Parathyroid adenoma (tissue), 2 donors: ENCODE results near the gene DAPP1.
"Not testable (repeated sequence)": the region's sequence is repeated elsewhere in the genome, so short reads cannot be mapped to it uniquely, and the experiment has no call there.

Experiments used
- H2AFZ ChIP-seq: fragments of 300-600 bp; sonication (generic); one replicate; pipeline ENCODE4 v1.7.0; 2017; ENCODE audit warnings: antibody characterized with exemption, mild to moderate bottlenecking
- H3K27ac ChIP-seq: fragments of 300-600 bp; sonication (generic); one replicate; pipeline ENCODE4 v1.7.0; 2017
- H3K27me3 ChIP-seq: fragments of 300-600 bp; sonication (generic); one replicate; pipeline ENCODE4 v1.7.0; 2017; ENCODE audit warnings: low read length; ENCODE audit not compliant: control insufficient read depth, insufficient read depth
- H3K36me3 ChIP-seq: fragments of 300-600 bp; sonication (generic); one replicate; pipeline ENCODE4 v1.7.0; 2017; ENCODE audit warnings: low read length; ENCODE audit not compliant: control insufficient read depth, insufficient read depth
- H3K4me1 ChIP-seq: fragments of 300-600 bp; sonication (generic); one replicate; pipeline ENCODE4 v1.7.0; 2017; ENCODE audit warnings: control low read depth
- H3K4me2 ChIP-seq: fragments of 300-600 bp; sonication (generic); one replicate; pipeline ENCODE4 v1.7.0; 2017; ENCODE audit warnings: low read length
- H3K4me3 ChIP-seq: fragments of 300-600 bp; sonication (generic); one replicate; pipeline ENCODE4 v1.7.0; 2017; ENCODE audit warnings: low read depth, low read length
- H3K79me2 ChIP-seq: fragments of 300-600 bp; sonication (generic); one replicate; pipeline ENCODE4 v1.7.0; 2017; ENCODE audit warnings: control low read depth
- H3K9ac ChIP-seq: fragments of 300-600 bp; sonication (generic); one replicate; pipeline ENCODE4 v1.7.0; 2017; ENCODE audit warnings: mild to moderate bottlenecking
- H3K9me3 ChIP-seq: fragments of 300-600 bp; sonication (generic); one replicate; pipeline ENCODE4 v1.7.0; 2017; ENCODE audit warnings: low read length; ENCODE audit not compliant: control insufficient read depth
- CTCF ChIP-seq: fragments of 300-600 bp; sonication (generic); IDR thresholded peaks from one replicate; pipeline ENCODE4 v1.7.0; 2017; ENCODE audit warnings: antibody characterized with exemption, mild to moderate bottlenecking
- donor health status: primary hyperparathyroidism.

DAPP1 gene

GRCh38 chr4:99816545-99817308 is at the start of gene DAPP1:
Gene DAPP1, plus strand, starts transcription at chr4:99816827. Its CDS starts 87 bp downstream, at chr4:99816914.
- Histone ChIP-seq H3K9ac (no peak within 1 kb of the TSS), H3K4me1 (no peaks in the 10 kb centered on the region), H3K4me2 (no peak within 1 kb of the TSS), H3K27ac (no peak within 1 kb of the TSS), H2AFZ (no peak within 1 kb of the TSS), H3K4me3 (no peak within 1 kb of the TSS), H3K36me3 (no peaks in the 10 kb centered on the region), H3K79me2 (no peaks in the 10 kb centered on the region), H3K9me3 (no peaks in the 10 kb centered on the region), H3K27me3 (no peaks in the 10 kb centered on the region)
- no peak for TF ChIP-seq CTCF

GRCh38 chr4:99770842-99771241 is 45.8 kb upstream of the DAPP1 start:
- not testable (repeated sequence) for H3K27ac ChIP-seq, H3K4me1 ChIP-seq, H3K36me3 ChIP-seq, H3K79me2 ChIP-seq, H3K4me2 ChIP-seq, H3K4me3 ChIP-seq, H2AFZ ChIP-seq, H3K9ac ChIP-seq, H3K27me3 ChIP-seq, H3K9me3 ChIP-seq

- H3K9me3 ChIP-seq: no peaks in the 10 kb centered on the region
These were observed 32.7 kb upstream of the DAPP1 start for GRCh38 chr4:99783940-99784339.

GRCh38 chr4:99784842-99785241 is 31.8 kb upstream of the DAPP1 start:
- no peak overlapping the region for H2AFZ ChIP-seq
- H3K27ac ChIP-seq: no peak overlapping the region
- H3K4me2 ChIP-seq: no peak overlapping the region
- no peaks in the 10 kb centered on the region for H3K27me3 ChIP-seq
- no peaks in the 10 kb centered on the region for H3K9me3 ChIP-seq
- no peaks in the 10 kb centered on the region for H3K4me1 ChIP-seq
- no peak for TF ChIP-seq CTCF
- no peaks in the 10 kb centered on the region for H3K36me3 ChIP-seq
- no peaks in the 10 kb centered on the region for H3K79me2 ChIP-seq
- no peak overlapping the region for H3K4me3 ChIP-seq
- H3K9ac ChIP-seq: no peak overlapping the region

More at GRCh38 chr4:99783940-99784339, 32.7 kb upstream of the DAPP1 start:
- no peaks in the 10 kb centered on the region for H3K79me2 ChIP-seq
- no peaks in the 10 kb centered on the region for H3K36me3 ChIP-seq
- H3K9ac ChIP-seq: no peak overlapping the region
- H3K4me1 ChIP-seq: no peaks in the 10 kb centered on the region
- H3K27ac ChIP-seq: no peak overlapping the region
- no peak overlapping the region for H3K4me2 ChIP-seq
- H3K27me3 ChIP-seq: no peaks in the 10 kb centered on the region
- no peak overlapping the region for H2AFZ ChIP-seq
- no peak overlapping the region for H3K4me3 ChIP-seq
- TF ChIP-seq CTCF: no peak

GRCh38 chr4:99790796-99791617 is 25.6 kb upstream of the DAPP1 start:
- H3K27me3 ChIP-seq: no peaks in the 10 kb centered on the region
- H3K9me3 ChIP-seq: no peaks in the 10 kb centered on the region
- no peak for TF ChIP-seq CTCF
- no peak overlapping the region for H3K27ac ChIP-seq
- H3K9ac ChIP-seq: no peak overlapping the region
- no peak overlapping the region for H2AFZ ChIP-seq
- H3K36me3 ChIP-seq: no peaks in the 10 kb centered on the region
- H3K79me2 ChIP-seq: no peaks in the 10 kb centered on the region
- no peak overlapping the region for H3K4me3 ChIP-seq
- H3K4me1 ChIP-seq: no peaks in the 10 kb centered on the region
- H3K4me2 ChIP-seq: no peak overlapping the region
